ENCODE measurements around the gene RUNX2. TPM values are rescaled to one million over a fixed set of nuclear protein-coding genes. Genes with fewer than 3 reads are reported as not detected.

The RUNX2 gene
- total RNA-seq, 4 donors from 2014 or later = 1.00 to 8.1 (median 3.6) TPM

GRCh38 chr6:45297320-45297719 lies 30.8 kb upstream of the RUNX2 start:
- no peak overlapping the region for H3K27ac ChIP-seq
- intact Hi-C loops (cut with DNase I; ENCODE audit: low total_unique reads) (no loop called here), in situ Hi-C loops (cut with MboI; ENCODE audit: low pct_ligation_motif_present in 1 of 4, low pct_unique_long_range_greater_than_20kb in 1 of 4, low sequenced_read_pairs in 3 of 4) (no loop called here)
- H3K9me3 ChIP-seq = no peaks in the 10 kb centered on the region
- no peak for DNase-seq
- no peaks in the 10 kb centered on the region for H3K36me3 ChIP-seq
- no peak overlapping the region for H3K4me3 ChIP-seq
- TF ChIP-seq EP300 (IDR thresholded peaks at IDR 0.05; ENCODE audit: low read depth) = no peak
- no peak for TF ChIP-seq POLR2A (IDR thresholded peaks at IDR 0.05)
- TF ChIP-seq CTCF (IDR thresholded peaks at IDR 0.05) = no peak
- no peak for TF ChIP-seq POLR2AphosphoS5 (IDR thresholded peaks at IDR 0.05)
- no peaks in the 10 kb centered on the region for H3K27me3 ChIP-seq
- no peaks in the 10 kb centered on the region for H3K4me1 ChIP-seq

DNA sequence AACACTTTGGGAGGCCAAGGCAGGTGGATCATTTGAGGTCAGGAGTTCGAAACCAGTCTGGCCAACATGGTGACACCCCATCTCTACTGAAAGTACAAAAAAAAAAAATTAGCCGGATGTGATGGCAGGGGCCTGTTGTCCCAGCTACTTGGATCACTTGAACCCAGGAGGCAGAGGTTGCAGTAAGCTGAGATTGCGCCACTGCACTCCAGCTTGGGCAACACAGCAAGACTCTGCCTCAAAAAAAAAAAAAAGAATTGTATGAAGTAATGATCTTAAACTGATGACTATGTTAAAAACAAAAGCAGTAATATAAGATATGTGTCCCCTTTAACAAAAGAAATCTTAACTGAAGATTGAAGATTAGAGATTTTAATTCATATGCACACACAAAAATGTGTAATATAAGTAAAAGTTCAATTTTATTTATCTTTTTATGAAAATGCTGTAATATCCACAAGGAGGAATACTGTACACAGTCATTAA lies 29.0 kb upstream of the RUNX2 start:
- Histone ChIP-seq H3K27ac (no peak overlapping the region), H3K9me3 (no peaks in the 10 kb centered on the region), H3K4me3 (no peak overlapping the region), H3K27me3 (no peaks in the 10 kb centered on the region), H3K4me1 (no peaks in the 10 kb centered on the region), H3K36me3 (no peaks in the 10 kb centered on the region)
- 88 to 94% methylated on average over 3 of the region's 3 CpGs for WGBS, 2 donors (ENCODE audit: low coverage in 1 of 2)
- intact Hi-C loops (cut with DNase I; ENCODE audit: low total_unique reads) = no loop called here
- TF ChIP-seq EP300 (IDR thresholded peaks at IDR 0.05; ENCODE audit: low read depth) (no peak), POLR2AphosphoS5 (IDR thresholded peaks at IDR 0.05) (no peak), CTCF (IDR thresholded peaks at IDR 0.05) (no peak), POLR2A (IDR thresholded peaks at IDR 0.05) (no peak)
- DNase-seq = no peak
- in situ Hi-C loops (cut with MboI; ENCODE audit: low pct_ligation_motif_present in 1 of 4, low pct_unique_long_range_greater_than_20kb in 1 of 4, low sequenced_read_pairs in 3 of 4) = no loop called here

GRCh38 chr6:45300736-45301135 lies 27.4 kb upstream of the RUNX2 start:
- intact Hi-C loops (cut with DNase I; ENCODE audit: low total_unique reads) (no loop called here), in situ Hi-C loops (cut with MboI; ENCODE audit: low pct_ligation_motif_present in 1 of 4, low pct_unique_long_range_greater_than_20kb in 1 of 4, low sequenced_read_pairs in 3 of 4) (no loop called here)
- H3K9me3 ChIP-seq = no peaks in the 10 kb centered on the region
- TF ChIP-seq POLR2A (IDR thresholded peaks at IDR 0.05) = no peak
- TF ChIP-seq EP300 (IDR thresholded peaks at IDR 0.05; ENCODE audit: low read depth) = no peak
- no peak for TF ChIP-seq CTCF (IDR thresholded peaks at IDR 0.05)
- no peak for TF ChIP-seq POLR2AphosphoS5 (IDR thresholded peaks at IDR 0.05)
- 93 to 100% methylated on average over 1 of the region's 1 CpG for WGBS, 2 donors (ENCODE audit: low coverage in 1 of 2)
- no peak for DNase-seq
- no peaks in the 10 kb centered on the region for H3K27me3 ChIP-seq
- H3K4me1 ChIP-seq = no peaks in the 10 kb centered on the region
- no peaks in the 10 kb centered on the region for H3K36me3 ChIP-seq
- no peak overlapping the region for H3K27ac ChIP-seq
- H3K4me3 ChIP-seq = no peak overlapping the region

DNA sequence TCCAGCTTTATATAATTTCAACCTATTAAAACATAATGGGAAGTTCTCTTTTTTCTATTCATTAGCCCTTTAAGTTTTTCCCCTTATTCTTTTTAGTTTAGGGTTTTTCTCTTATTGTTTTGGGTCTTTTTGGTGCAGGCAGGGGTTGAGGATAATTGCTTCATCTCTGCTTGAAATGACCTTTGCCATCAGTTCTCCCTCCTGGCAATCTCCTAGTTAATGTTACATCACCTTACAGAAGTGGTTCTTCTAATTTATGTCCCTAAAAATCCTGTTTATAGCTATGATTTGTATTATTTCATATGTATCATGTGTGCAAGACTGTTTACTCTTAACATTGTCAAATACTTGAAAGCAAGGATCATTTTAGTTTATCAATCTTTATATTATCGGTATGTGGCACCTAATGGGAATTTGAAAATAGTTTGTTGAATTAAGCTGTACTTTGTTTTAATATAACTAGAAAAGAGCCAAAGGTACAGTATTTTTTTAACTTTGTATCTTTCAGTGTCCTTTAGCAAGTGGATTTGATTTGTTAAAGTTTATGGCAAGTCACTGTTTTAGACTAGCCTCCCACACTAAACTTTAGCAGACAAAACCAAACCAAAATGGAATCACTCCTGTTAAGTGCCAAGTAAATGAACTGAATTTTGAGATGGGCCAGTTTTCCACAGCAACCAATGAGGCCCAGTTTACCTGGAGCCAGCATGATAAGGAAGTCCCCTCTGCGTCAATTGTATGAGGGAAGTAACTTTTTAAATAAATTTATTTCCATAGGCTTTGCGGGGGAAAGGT lies 26.6 kb upstream of the RUNX2 start:
- intact Hi-C loops (cut with DNase I; ENCODE audit: low total_unique reads) = no loop called here
- in situ Hi-C loops (cut with MboI; ENCODE audit: low pct_ligation_motif_present in 1 of 4, low pct_unique_long_range_greater_than_20kb in 1 of 4, low sequenced_read_pairs in 3 of 4) = no loop called here
- H3K9me3 ChIP-seq = no peaks in the 10 kb centered on the region
- DNase-seq = no peak
- H3K4me1 ChIP-seq = no peaks in the 10 kb centered on the region
- H3K27me3 ChIP-seq = no peaks in the 10 kb centered on the region
- WGBS, 2 donors (ENCODE audit: low coverage in 1 of 2) = 66 to 100% methylated on average over 1 to 3 of the region's 3 CpGs
- no peak for TF ChIP-seq EP300 (IDR thresholded peaks at IDR 0.05; ENCODE audit: low read depth)
- no peak overlapping the region for H3K27ac ChIP-seq
- H3K36me3 ChIP-seq = no peaks in the 10 kb centered on the region
- H3K4me3 ChIP-seq = no peak overlapping the region

GRCh38 chr6:45302832-45303231 lies 25.3 kb upstream of the RUNX2 start:
- WGBS, 2 donors (ENCODE audit: low coverage in 1 of 2) = 90 to 95% methylated on average over 3 of the region's 3 CpGs
- in situ Hi-C loops (cut with MboI; ENCODE audit: low pct_ligation_motif_present in 1 of 4, low pct_unique_long_range_greater_than_20kb in 1 of 4, low sequenced_read_pairs in 3 of 4) = no loop called here
- no peak for TF ChIP-seq CTCF (IDR thresholded peaks at IDR 0.05)

More at GRCh38 chr6:45302832-45303231, 25.3 kb upstream of the RUNX2 start:
- no peaks in the 10 kb centered on the region for H3K27me3 ChIP-seq
- DNase-seq = no peak
- H3K4me3 ChIP-seq = no peak overlapping the region
- H3K4me1 ChIP-seq = no peaks in the 10 kb centered on the region
- no peaks in the 10 kb centered on the region for H3K9me3 ChIP-seq
- no peak overlapping the region for H3K27ac ChIP-seq
- H3K36me3 ChIP-seq = no peaks in the 10 kb centered on the region
- intact Hi-C loops (cut with DNase I; ENCODE audit: low total_unique reads) = no loop called here
